GM21576 (cell line): ENCODE measurements around the gene VASP.

Source experiments
- ATAC-seq: cut with Tn5 transposase; IDR thresholded peaks from one replicate; pipeline ENCODE4 v1.9.1; 2021; ENCODE audit warnings: mild to moderate bottlenecking, moderate library complexity; ENCODE audit not compliant: unreplicated experiment

VASP gene

GRCh38 chr19:45514376-45515051 lies 7.2 kb downstream of the VASP start:
- ATAC-seq = no peak

- no peak for ATAC-seq
Measured at GRCh38 chr19:45515081-45515624, 7.9 kb downstream of the VASP start.

DNA sequence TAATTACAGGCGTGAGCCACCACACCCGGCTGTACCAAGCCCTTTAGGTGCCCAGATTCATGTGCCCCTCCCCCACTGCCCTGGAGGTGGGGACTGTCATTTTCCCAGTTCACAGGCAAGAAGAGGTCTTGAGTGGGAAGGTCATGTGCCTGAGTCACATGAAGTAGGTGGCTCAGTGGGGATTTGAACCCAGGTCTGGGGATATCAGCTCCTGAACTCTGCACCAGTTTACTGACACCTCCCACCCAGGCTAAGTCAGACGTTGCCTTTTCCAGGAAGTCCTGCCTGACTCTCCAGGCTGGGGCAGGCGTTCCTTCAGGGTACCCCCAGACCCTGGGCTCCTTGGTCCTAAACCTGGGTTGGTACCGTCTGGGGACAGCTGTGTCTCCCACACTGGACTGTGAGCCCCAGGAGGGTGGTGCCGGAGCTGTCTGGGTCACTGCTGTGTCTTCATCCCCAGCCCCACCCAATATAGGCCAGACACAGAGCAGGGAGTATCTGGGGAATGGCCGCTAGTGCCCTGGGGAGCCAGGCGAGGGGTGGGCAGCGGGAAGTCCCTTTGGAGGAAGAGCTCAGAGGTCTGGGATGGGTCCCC lies 8.6 kb downstream of the VASP start:
- no peak for ATAC-seq

DNA sequence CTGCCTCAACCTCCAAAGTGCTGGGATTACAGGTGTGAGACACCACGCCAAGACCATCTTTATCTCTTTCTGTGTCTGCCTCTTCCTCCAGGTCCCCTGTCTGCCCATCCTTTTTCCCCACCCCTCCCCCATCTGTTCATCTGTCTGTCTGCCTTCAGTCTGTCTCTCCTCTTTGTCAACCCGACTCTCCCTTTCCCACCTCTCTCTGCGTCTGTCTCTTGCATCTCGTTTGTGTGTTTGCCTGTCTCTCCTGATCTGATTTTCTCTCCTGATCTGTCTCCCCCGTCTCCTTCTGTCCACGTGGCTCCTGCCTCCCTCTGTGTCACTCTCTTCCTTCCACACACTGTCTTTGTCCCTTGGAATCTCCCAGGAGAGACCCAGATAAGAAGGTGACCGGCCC lies 10.0 kb downstream of the VASP start:
- ATAC-seq = no peak

GRCh38 chr19:45517641-45518468 lies 10.6 kb downstream of the VASP start:
- ATAC-seq = no peak

DNA sequence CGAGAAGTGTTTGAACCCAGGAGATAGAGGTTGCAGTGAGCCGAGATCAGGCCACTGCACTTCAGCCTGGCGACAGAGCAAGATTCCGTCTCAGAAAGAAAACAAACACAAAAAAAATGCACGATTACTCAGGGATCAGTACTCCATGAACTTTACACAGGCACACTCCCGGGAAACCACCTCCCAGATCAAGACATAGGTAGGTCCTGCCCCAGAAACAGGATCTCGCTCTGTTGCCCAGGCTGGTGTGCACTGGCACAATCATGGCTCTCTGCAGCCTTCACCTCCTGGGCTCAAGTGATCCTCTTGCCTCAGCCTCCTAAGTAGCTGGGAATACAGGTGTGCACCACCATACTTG lies 11.2 kb downstream of the VASP start:
- no peak for ATAC-seq

GRCh38 chr19:45522010-45522941 lies 15.0 kb downstream of the VASP start:
- no peak for ATAC-seq

DNA sequence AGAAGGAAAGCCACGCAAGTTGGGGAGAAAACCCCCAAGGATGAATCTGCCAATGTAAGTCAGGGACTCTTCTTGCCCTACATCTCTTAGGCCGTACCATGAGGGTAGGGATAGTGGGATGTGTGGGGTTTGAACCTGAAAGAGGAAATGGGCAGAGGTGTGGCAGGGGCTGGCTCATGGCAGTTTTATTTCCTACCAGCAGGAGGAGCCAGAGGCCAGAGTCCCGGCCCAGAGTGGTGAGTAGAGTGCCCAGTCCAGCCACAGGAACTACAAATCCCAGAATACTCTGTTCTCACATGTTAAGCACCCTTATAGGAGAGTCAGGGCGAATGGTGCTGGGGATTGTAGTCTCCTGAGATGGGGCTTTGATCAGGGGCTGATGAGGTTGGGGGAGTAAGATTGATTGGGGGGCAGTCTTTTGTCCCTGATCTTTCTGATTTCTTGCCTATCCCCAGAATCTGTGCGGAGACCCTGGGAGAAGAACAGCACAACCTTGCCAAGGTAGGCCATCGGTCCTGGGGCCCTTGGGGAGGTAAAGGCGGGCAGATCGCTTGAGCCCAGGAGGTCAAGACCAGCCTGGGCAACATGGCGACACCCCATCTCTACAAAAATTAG lies 16.5 kb downstream of the VASP start:
- ATAC-seq = peak; percentile 59

GRCh38 chr19:45524575-45525129 lies 17.4 kb downstream of the VASP start:
- no peak for ATAC-seq

- ATAC-seq = no peak
Measured at GRCh38 chr19:45526143-45526542, 18.9 kb downstream of the VASP start.

- ATAC-seq = no peak
Measured at GRCh38 chr19:45526971-45527370, 19.7 kb downstream of the VASP start.

DNA sequence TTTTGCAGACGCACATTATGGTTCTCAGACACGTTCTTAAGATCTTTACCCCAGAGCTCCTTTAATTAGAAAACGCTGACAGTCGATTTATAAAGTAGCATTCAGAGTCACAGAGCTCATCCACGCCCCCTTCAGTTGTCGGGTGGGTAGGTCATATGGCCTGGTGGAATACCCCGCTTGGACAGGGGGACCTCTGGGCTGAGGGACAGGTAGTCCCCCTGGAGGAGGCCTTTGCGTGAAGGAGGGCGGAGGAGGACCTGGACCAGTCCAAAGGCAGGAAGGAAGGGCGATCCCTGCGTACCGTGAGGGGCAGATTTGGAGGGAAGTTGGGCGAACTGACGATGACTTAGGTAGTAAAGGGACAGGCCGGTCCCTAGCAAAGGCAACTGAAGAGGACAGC lies 20.5 kb downstream of the VASP start:
- ATAC-seq = no peak

DNA sequence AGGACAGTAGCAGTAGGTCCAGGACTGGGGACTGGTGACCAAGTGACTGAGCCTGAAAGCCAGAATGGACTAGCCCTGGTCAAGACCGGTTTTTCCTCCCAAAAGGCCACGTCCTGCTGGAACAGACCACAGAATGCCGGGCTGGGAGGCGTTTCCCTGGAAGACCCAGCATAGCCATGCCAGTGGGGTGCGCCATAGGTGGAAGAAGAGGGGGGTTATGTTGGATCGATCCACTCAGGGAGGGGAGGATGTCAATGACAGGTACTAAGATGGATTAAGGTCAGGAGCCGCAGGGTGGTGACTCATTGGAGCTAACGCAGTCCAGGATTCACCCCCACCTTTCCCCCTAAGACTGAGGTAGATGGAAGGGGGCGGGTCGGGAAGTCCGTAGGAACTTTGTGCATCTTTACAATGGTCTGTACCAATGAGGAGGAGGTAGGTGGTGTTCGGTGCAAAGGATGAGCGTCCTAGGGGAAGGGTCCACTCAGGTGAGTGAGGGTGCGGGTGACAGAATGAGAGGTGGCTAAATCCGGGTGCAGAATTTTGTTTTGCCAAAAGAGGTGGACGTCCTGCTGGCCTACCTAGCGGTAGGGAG lies 21.0 kb downstream of the VASP start:
- no peak for ATAC-seq

DNA sequence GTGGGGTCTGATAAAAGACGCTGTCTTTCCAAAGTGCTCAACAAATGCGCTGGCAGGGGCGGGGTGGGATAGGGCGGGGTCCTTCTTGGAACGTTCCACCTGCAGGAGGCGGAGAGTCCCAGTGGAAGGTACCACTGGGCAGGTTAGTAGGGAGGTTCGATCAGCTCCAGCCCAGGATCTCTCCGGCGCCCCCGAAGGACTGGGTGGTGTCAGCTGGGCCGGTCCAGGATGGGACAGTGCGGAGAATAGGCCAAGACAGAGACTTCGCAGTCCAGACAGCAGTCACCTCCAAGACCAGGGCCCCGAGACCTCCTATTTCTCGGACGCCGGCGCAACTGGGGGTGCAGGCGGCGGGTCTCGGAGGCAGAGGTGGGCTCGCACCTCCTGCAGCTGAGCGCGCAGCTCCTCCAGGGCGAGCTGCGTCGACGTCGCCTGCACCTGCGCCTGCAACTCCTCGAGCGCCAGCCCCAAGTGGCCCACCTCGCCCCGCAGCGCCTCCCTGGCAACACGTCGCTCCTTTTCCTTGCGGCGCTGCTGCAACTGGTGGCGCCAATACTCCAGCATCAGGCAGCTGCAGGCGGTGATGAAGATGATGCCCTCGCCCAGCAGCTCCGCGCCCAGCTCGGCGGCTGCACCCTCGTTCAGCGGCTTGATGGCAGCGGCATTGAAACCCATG lies 21.6 kb downstream of the VASP start:
- ATAC-seq = no peak

DNA sequence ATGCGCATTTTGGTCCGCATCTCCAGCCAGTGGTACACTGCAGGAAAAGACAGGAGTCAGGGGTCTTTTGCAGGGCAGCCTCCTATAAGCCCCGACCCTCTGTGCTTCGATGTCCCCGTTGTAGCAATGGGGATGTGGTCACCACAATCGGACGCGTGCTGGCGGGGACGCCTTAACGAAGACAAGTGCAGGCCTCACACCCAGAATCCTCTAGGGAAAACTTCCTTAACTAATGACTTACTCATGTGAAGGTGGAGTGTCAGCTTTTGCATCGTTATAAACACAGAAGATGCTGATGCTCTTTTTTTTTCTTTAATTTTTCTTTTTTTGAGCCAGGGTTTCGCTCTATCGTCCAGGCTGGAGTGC lies 22.1 kb downstream of the VASP start:
- ATAC-seq = no peak

- ATAC-seq = no peak
Measured at GRCh38 chr19:45531349-45531748, 24.1 kb downstream of the VASP start.

DNA sequence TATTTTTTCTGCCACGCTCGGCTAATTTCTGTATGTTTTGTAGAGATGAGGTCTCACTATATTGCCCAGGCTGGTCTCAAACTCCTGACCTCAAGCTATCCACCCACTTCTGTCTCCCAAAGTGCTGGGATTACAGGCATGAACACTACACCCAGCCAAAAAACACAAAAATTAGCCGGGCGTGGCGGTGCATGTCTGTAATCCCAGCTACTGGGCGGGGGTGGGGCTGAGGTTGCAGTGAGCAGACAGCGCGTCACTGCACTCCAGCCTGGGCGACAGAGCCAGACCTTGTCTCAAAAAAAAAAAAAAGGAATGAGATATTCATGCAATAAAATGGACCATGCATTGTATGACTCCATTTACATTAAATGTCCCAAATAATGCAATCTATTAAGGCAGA lies 32.2 kb downstream of the VASP start:
- no peak for ATAC-seq

GRCh38 chr19:45542234-45542668 lies 35.0 kb downstream of the VASP start:
- ATAC-seq = no peak

DNA sequence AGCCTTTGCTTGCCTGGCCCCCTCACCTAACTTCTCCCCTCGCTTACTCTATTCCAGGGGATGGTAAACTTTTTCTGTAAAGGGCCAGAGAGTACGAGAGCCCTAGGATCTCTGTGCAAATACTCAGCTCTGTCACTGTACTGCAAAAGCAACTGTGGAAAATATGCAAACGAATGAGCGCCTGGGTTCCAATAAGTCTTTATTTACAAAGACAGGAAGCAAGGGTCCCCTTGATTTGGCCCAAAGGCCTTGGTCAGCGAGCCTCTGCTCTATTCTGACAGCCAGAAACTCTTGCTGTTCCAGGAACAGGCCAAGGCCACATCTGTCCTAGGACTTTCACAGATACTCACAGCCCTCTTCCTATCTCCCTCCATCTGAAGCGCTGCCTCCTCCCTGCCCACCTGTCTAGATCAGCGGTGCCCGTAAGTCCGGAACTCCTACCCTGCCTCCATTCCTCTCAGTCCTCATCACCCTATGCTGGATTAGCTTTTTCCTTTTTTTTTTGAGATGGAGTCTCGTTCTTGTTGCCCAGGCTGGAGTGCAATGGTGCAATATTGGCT lies 40.0 kb downstream of the VASP start:
- ATAC-seq = no peak
